ENCODE measurements around the gene RPRM.
"Not testable (repeated sequence)": the region's sequence is repeated elsewhere in the genome, so short reads cannot be mapped to it uniquely, and the experiment has no call there.

RPRM gene

DNA sequence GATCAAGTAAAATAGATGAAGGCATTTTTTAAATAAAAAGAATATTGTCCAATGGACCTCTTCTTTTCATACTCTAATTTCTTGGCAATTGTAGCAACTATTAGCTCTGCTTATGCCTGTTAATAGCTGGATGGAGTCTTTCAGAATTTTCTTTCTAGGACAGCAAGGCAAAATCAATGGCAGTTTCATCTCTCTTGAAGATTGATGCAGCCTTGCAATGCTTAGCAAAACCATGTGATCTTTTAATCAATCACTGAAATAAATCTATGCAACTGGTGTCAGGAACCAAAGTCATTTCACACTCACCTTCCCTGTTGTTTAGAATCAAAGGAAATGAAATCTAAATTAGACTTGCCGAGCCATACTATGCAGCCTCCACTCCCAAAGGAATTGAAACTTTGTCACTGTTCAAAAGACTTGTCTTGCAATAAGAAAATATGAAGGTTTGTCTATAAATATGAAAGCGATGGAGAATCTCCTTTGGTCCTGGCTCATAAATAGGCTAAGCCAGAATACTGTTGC, 16.2 kb downstream of the RPRM start:
- DNase-seq (ENCODE audit: extremely low spot score, insufficient read length, low read depth) (no peak), FAIRE-seq (no peak)

DNA sequence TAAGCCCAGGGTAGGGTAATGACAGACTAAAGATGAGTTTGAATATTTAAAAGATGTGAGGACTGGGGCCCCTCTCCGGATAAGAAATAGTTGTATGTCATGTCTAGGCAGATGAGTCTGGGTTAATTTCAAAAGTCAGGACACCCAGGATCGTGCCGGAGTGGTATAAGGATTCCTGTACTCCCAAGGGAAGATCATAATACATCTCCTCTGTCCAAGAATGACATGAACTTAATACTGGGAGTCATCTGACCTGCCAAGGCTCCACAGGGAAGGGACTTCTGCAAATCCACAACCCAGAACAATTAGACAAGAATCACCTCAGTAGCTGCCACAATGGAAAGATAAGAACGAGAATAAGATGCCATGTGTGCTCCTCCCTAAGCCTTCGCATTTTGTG, 17.1 kb downstream of the RPRM start:
- FAIRE-seq: no peak
- no peak for DNase-seq (ENCODE audit: extremely low spot score, insufficient read length, low read depth)

DNA sequence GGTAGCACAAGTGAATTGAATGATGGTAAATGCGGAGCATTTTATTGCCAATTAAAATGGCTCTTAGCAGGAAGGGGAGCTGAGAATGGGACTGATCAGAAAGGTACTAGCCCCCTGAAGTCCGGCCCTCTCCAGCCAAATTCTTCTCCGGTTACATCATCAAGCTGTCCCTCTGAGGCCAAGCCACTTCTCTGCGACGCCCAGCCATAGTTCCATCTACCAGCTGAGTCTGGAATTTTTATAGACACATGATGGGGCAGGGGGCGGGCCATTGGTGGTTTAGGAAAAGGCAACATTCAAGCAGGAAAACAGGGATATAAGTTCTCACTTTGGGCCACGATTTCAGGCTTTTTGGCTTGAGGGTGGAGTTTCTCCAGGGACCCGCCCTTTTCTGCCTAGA, 22.7 kb downstream of the RPRM start:
- DNase-seq (ENCODE audit: extremely low spot score, insufficient read length, low read depth) (no peak), FAIRE-seq (no peak)

DNA sequence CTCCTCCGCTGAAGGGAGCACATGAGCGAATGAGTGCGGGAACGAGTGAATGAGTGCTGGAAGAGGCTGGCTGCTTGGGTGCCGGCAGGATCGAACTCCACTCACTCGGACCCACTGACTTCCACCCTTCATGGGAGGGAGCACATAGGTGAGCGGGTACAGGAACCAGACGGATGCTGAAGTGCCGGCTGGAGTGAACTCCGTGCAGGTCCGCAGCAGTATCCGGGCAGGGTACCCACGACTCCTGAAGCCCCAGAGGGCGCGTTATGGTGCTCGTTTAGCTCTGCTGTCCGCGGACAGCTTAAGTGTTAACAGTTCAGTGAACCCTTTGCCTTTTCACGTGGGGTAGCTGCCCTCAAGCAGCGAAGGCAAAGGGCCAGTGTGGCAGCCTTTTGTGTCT, 23.2 kb downstream of the RPRM start:
- DNase-seq (ENCODE audit: extremely low spot score, insufficient read length, low read depth) (no peak), FAIRE-seq (no peak)

DNA sequence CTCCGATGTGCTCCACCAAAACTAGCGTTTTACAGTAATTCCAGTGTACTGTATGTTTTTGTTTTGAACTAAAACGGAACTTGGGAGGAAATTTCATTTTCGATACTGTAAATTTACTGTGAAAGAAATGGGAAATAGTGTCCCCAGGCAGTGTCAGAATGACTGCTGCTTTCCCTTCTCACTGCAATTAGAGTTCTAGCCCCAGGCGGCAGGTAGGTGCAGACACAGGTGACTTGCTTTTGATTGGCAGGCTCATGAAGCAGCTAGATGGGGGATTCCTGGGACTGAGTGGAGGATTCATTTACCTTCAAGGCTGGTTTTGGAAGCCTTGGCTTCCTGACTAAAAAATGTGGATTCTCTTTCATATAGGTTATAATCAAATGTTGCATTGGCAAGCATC, 27.0 kb downstream of the RPRM start:
- FAIRE-seq (no peak), DNase-seq (ENCODE audit: extremely low spot score, insufficient read length, low read depth) (no peak)

DNA sequence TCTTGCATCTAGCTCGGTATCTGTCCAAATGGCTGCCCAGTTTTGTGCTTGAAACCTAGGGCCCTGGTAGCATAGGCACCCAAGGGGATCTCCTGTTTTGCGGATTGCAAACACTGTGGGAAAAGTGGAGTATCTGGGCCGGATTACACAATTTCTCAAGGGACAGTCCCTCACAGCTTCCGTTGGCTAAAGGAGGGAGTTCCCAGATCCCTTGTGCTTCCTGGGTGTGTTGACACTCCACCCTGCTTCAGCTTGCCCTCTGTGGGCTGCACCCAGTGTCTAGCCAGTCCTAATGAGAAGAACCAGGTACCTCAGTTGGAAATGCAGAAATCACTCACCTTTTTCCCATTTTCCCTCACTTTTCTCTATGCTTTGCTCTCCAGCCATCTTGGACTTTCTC, 35.5 kb downstream of the RPRM start:
- no peak for FAIRE-seq
- no peak for DNase-seq (ENCODE audit: extremely low spot score, insufficient read length, low read depth)

DNA sequence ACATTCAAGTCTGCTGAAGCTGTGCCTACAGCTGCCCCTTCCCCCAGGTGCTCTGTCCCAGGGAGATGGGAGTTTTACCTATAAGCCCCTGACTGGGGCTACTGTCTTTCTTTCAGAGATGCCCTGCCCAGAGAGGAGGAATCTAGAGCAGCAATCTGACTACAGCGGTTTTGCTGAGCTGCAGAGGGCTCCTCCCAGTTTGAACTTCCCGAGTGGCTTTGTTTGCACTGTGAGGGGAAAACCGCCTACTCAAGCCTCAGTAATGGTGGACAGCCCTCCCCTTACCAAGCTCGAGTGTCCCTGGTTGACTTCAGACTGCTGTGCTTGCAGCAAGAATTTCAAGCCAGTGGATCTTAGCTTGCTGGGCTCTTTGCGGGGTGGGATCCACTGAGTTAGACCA, 35.9 kb downstream of the RPRM start:
- not testable (repeated sequence) for FAIRE-seq; DNase-seq (ENCODE audit: extremely low spot score, insufficient read length, low read depth)

DNA sequence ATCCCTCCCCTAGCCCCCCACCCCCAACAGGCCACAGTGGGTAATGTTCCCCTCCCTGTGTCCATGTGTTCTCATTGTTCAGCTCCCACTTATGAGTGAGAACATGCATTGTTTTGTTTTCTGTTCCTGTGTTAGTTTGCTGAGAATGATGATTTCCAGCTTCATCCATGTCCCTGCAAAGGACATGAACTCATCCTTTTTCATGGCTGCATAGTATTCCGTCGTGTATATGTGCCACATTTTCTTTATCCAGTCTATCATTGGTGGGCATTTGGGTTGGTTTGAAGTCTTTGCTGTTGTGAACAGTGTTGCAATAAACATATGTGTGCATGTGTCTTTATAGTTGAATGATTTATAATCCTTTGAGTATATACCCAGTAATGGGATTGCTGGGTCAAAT, 38.5 kb downstream of the RPRM start:
- FAIRE-seq; DNase-seq (ENCODE audit: extremely low spot score, insufficient read length, low read depth): not testable (repeated sequence)

DNA sequence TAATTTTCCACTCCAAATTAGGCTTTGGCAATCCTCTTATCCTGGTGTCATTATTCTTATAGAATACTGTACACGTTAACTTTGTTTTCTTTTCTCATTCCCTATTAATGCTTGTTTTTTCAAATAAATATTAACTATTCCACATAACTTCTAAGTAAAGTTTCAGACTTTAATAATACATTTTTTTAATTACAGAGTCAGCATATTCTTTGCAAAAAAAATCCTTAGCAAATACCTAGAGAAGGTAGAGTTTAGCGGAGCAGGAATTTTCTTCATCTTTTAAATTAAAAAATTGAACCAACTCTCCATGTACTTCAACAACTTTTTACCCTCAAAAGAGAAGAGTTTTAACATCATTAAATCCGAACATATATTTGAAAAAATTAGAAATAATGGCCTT, 45.2 kb downstream of the RPRM start:
- FAIRE-seq (no peak), DNase-seq (ENCODE audit: extremely low spot score, insufficient read length, low read depth) (no peak)

DNA sequence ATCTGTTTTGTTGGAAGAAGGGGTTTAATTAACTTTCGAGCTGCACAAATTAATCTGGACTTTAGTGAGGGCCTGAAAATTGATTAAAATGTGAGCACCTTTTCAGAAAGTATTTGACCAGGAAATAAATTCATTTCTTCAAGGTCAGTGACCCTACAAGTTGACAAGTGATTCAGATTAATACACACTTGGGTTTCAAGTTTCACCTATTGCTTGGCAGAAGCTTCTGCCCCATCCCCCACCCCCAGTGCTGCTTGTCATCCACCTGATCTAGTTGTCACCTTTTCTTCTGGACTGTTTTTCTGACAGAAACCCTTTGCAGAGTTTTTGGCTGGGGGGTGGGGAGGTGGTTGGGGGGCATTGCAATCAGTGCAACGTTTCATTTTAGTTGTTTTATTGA, 46.2 kb downstream of the RPRM start:
- FAIRE-seq (no peak), DNase-seq (ENCODE audit: extremely low spot score, insufficient read length, low read depth) (no peak)

DNA sequence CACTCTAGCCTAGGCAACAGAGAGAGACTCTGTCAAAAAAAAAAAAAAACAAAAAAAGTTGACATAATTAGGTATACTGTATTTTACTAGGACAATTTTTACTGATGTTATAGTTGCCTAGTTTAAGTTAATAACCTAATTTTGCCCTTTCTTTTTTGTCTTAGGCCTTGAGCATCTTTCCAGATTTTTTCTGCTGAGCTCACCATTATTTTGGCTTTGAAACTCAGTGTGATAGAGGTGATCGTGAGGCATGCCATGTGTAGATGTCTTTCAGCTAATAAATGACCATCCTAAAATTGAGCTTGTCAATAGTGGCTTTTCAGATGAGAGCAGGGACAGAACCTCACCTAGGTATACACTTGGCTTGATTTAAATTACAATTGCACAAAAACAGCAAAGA, 47.4 kb downstream of the RPRM start:
- DNase-seq (ENCODE audit: extremely low spot score, insufficient read length, low read depth): no peak
- FAIRE-seq: no peak

Data from GM18507 (cell line).